Measurements from ENCODE around the gene PDE4D. TPM values are rescaled to one million over a fixed set of nuclear protein-coding genes. Genes with fewer than 3 reads are reported as not detected.

PDE4D gene
- total RNA-seq, 6 experiments from 2014 or later: 1.6 to 10.3 (median 5.6) TPM

DNA sequence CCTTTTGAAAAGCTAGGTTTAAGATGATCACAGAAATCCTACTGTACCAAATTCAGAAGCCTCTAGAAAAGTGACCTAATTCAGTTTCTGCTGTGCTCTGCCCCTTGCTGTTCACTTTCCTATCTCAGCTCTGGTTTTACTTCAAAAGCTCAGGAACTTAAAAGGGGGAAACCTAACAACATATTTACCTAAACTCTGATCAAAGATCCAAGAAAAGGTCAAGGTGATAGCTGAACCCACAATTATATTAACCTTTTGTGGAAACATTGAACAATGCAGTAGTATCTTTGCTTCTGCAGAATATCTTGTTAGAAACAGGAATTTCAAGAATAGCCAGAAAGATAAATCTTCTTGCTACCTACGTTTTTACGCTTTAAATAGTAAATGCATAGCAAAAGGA is 568.5 kb downstream of the PDE4D start:
- Histone ChIP-seq H3K9me3 (no peaks in the 10 kb centered on the region), H3K4me3 (no peak overlapping the region), H3K27ac (no peak overlapping the region), H3K4me1 (no peaks in the 10 kb centered on the region), H3K27me3 (no peaks in the 10 kb centered on the region), H3K36me3 (no peaks in the 10 kb centered on the region)
- no peak for TF ChIP-seq POLR2A (IDR thresholded peaks at IDR 0.05)
- TF ChIP-seq, protein P1, sequence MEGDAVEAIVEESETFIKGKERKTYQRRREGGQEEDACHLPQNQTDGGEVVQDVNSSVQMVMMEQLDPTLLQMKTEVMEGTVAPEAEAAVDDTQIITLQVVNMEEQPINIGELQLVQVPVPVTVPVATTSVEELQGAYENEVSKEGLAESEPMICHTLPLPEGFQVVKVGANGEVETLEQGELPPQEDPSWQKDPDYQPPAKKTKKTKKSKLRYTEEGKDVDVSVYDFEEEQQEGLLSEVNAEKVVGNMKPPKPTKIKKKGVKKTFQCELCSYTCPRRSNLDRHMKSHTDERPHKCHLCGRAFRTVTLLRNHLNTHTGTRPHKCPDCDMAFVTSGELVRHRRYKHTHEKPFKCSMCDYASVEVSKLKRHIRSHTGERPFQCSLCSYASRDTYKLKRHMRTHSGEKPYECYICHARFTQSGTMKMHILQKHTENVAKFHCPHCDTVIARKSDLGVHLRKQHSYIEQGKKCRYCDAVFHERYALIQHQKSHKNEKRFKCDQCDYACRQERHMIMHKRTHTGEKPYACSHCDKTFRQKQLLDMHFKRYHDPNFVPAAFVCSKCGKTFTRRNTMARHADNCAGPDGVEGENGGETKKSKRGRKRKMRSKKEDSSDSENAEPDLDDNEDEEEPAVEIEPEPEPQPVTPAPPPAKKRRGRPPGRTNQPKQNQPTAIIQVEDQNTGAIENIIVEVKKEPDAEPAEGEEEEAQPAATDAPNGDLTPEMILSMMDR (IDR thresholded peaks at IDR 0.05): no peak
- DNase-seq (no peak), ATAC-seq (no peak)
- intact Hi-C loops (cut with DNase I): no loop called here
- WGBS (ENCODE audit: insufficient coverage, low coverage, low lambda C conversion rate, missing lambda C conversion rate): 84% methylated on average over 2 of the region's 2 CpGs

DNA sequence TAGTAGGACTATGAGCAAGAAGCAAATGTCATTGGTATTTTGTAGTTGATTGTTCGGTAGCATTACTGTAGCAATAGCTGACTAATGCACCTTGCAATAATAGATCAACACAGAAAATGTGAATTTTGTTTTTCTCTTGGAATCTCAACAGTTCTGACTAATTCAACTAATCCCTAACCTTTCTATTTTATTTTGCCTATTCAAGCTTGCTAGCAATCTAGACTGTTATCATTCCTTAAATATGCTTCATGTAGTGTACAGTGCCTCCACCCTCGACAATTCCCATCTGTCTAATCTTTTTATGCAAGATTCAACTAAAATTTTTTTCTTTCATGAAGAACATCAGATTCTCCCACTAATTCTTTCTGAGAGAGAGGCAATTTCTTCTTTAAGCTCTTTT is 570.6 kb downstream of the PDE4D start:
- 86% methylated on average over 2 of the region's 2 CpGs for WGBS (ENCODE audit: insufficient coverage, low coverage, low lambda C conversion rate, missing lambda C conversion rate)
- Histone ChIP-seq H3K27ac (no peak overlapping the region), H3K4me3 (no peak overlapping the region), H3K9me3 (no peaks in the 10 kb centered on the region), H3K27me3 (no peaks in the 10 kb centered on the region), H3K36me3 (no peaks in the 10 kb centered on the region), H3K4me1 (no peaks in the 10 kb centered on the region)
- TF ChIP-seq, protein P1 (IDR thresholded peaks at IDR 0.05): no peak
- TF ChIP-seq POLR2A (IDR thresholded peaks at IDR 0.05): no peak
- intact Hi-C loops (cut with DNase I): no loop called here
- ATAC-seq (no peak), DNase-seq (no peak)

DNA sequence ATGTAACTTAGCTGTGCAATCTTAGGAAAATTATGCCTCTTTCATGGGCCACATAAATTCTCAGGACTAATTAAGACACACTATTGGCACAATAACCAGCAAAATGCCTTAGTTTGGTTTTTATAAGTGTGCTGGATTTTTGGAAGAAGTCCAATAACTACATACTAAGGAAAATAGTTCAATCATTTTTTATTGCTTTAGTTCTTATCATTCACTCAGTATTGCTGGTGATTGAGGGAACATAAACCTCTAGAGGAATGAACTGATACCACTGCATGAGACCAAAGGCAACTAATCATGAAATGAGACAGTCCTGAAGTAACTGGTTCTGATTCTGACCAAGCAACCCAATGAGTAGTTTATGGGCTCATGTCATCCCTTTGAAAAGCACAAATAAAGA is 571.5 kb downstream of the PDE4D start:
- intact Hi-C loops (cut with DNase I): no loop called here
- TF ChIP-seq, protein P1 (IDR thresholded peaks at IDR 0.05): no peak
- TF ChIP-seq POLR2A (IDR thresholded peaks at IDR 0.05): no peak
- DNase-seq (no peak), ATAC-seq (no peak)
- Histone ChIP-seq H3K27me3 (no peaks in the 10 kb centered on the region), H3K36me3 (no peaks in the 10 kb centered on the region), H3K4me3 (no peak overlapping the region), H3K9me3 (no peaks in the 10 kb centered on the region), H3K27ac (no peak overlapping the region), H3K4me1 (no peaks in the 10 kb centered on the region)

DNA sequence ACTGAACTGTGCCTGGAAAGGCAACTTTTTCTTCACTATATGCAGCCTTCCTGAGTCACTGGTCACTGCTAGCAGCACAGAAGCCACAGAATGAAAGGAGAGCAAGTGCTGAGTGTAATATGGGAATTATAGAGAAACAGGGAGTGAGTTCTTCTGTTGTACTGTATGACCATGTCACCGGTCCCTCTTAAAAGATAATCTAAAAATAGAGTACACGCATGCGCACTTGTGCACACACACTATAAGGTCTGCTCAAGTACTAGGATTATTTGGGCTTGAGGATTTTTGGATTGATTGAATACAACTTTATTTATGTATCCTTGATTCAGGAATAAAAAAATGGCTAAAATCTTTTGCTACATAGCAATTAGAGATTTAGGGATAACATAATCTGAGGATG is 571.9 kb downstream of the PDE4D start:
- no peaks in the 10 kb centered on the region for H3K27me3 ChIP-seq
- ATAC-seq: no peak
- H3K9me3 ChIP-seq: no peaks in the 10 kb centered on the region
- intact Hi-C loops (cut with DNase I): no loop called here
- DNase-seq: no peak
- no peak overlapping the region for H3K27ac ChIP-seq
- no peaks in the 10 kb centered on the region for H3K4me1 ChIP-seq
- H3K4me3 ChIP-seq: no peak overlapping the region
- H3K36me3 ChIP-seq: no peaks in the 10 kb centered on the region
- TF ChIP-seq, protein P1 (IDR thresholded peaks at IDR 0.05): no peak
- TF ChIP-seq POLR2A (IDR thresholded peaks at IDR 0.05): no peak
- 74% methylated on average over 3 of the region's 3 CpGs for WGBS (ENCODE audit: insufficient coverage, low coverage, low lambda C conversion rate, missing lambda C conversion rate)

DNA sequence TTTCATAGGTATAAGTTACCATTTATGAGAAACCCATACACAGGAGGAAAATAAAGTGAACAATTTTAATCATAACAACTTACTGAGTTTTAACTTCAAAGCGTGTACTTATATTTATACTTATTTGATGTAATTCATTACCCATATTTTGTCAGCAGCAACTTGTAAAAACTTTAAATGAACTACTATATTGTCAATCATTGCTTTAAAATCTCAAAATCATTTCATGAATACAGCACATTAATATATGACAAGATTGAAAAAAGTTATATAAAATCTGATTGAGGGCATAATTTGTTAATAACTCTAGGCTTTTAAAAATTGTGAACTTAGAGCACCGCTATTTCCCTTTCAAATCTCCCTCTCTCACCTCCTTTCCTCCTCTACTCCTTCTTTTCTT is 573.1 kb downstream of the PDE4D start:
- Histone ChIP-seq H3K36me3 (no peaks in the 10 kb centered on the region), H3K4me3 (no peak overlapping the region), H3K9me3 (no peaks in the 10 kb centered on the region), H3K27ac (no peak overlapping the region), H3K4me1 (no peaks in the 10 kb centered on the region), H3K27me3 (no peaks in the 10 kb centered on the region)
- TF ChIP-seq, protein P1 (IDR thresholded peaks at IDR 0.05): no peak
- TF ChIP-seq POLR2A (IDR thresholded peaks at IDR 0.05): no peak
- DNase-seq (no peak), ATAC-seq (no peak)
- WGBS (ENCODE audit: insufficient coverage, low coverage, low lambda C conversion rate, missing lambda C conversion rate): 94% methylated on average over 2 of the region's 2 CpGs
- intact Hi-C loops (cut with DNase I): no loop called here

All from right lobe of liver (tissue), 6 donors.